Measurements from ENCODE around the gene AUTS2.

The AUTS2 gene

GRCh38 chr7:70434376-70434775 is 836.1 kb downstream of the AUTS2 start:
- Histone ChIP-seq H3K9me3 (ENCODE audit: control insufficient read depth, low read length) (no peaks in the 10 kb centered on the region), H3K27me3 (replicated peaks; ENCODE audit: control insufficient read depth, insufficient read depth, low read length, poor library complexity, severe bottlenecking) (no peaks in the 10 kb centered on the region), H3K4me1 (ENCODE audit: control insufficient read depth, insufficient read depth, low read length, poor library complexity, severe bottlenecking) (no peaks in the 10 kb centered on the region), H3K27ac (ENCODE audit: insufficient read depth, low read length, poor library complexity, severe bottlenecking) (no peak overlapping the region), H3K4me3 (ENCODE audit: insufficient read depth, low read depth, low read length, poor library complexity, severe bottlenecking) (no peak overlapping the region), H3K36me3 (ENCODE audit: control insufficient read depth, insufficient read depth, low read length) (no peaks in the 10 kb centered on the region)
- DNase-seq = no peak

GRCh38 chr7:70434821-70435220 is 836.5 kb downstream of the AUTS2 start:
- no peak for DNase-seq
- Histone ChIP-seq H3K9me3 (ENCODE audit: control insufficient read depth, low read length) (no peaks in the 10 kb centered on the region), H3K27me3 (replicated peaks; ENCODE audit: control insufficient read depth, insufficient read depth, low read length, poor library complexity, severe bottlenecking) (no peaks in the 10 kb centered on the region), H3K27ac (ENCODE audit: insufficient read depth, low read length, poor library complexity, severe bottlenecking) (no peak overlapping the region), H3K4me1 (ENCODE audit: control insufficient read depth, insufficient read depth, low read length, poor library complexity, severe bottlenecking) (no peaks in the 10 kb centered on the region), H3K4me3 (ENCODE audit: insufficient read depth, low read depth, low read length, poor library complexity, severe bottlenecking) (no peak overlapping the region), H3K36me3 (ENCODE audit: control insufficient read depth, insufficient read depth, low read length) (no peaks in the 10 kb centered on the region)

DNA sequence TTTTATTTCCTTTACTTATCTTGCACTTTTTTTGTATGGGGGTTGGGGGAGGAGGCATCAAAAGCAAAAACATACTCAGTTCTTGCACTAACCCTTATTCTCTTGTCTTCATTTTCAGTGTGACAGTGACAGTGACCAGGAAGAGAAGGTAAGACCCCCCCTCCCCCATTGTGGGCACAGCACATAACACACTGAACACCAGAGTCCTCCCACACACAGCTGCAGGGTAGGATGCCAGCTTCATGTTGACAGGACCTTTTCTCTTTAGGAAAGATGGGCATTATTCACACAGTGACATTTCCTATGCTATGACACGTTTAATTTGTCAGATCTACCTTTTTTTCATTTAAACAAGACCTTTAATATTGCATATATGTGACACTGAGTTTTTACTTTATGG is 837.4 kb downstream of the AUTS2 start:
- Histone ChIP-seq H3K36me3 (ENCODE audit: control insufficient read depth, insufficient read depth, low read length) (no peaks in the 10 kb centered on the region), H3K4me3 (ENCODE audit: insufficient read depth, low read depth, low read length, poor library complexity, severe bottlenecking) (no peak overlapping the region), H3K9me3 (ENCODE audit: control insufficient read depth, low read length) (no peaks in the 10 kb centered on the region), H3K27me3 (replicated peaks; ENCODE audit: control insufficient read depth, insufficient read depth, low read length, poor library complexity, severe bottlenecking) (no peaks in the 10 kb centered on the region), H3K4me1 (ENCODE audit: control insufficient read depth, insufficient read depth, low read length, poor library complexity, severe bottlenecking) (no peaks in the 10 kb centered on the region), H3K27ac (ENCODE audit: insufficient read depth, low read length, poor library complexity, severe bottlenecking) (no peak overlapping the region)
- DNase-seq = no peak

- Histone ChIP-seq H3K4me1 (ENCODE audit: control insufficient read depth, insufficient read depth, low read length, poor library complexity, severe bottlenecking) (no peaks in the 10 kb centered on the region), H3K27me3 (replicated peaks; ENCODE audit: control insufficient read depth, insufficient read depth, low read length, poor library complexity, severe bottlenecking) (no peaks in the 10 kb centered on the region), H3K4me3 (ENCODE audit: insufficient read depth, low read depth, low read length, poor library complexity, severe bottlenecking) (no peak overlapping the region), H3K36me3 (ENCODE audit: control insufficient read depth, insufficient read depth, low read length) (no peaks in the 10 kb centered on the region), H3K27ac (ENCODE audit: insufficient read depth, low read length, poor library complexity, severe bottlenecking) (no peak overlapping the region), H3K9me3 (ENCODE audit: control insufficient read depth, low read length) (no peaks in the 10 kb centered on the region)
- DNase-seq = no peak
Observed at GRCh38 chr7:70436790-70437350, 838.6 kb downstream of the AUTS2 start.

DNA sequence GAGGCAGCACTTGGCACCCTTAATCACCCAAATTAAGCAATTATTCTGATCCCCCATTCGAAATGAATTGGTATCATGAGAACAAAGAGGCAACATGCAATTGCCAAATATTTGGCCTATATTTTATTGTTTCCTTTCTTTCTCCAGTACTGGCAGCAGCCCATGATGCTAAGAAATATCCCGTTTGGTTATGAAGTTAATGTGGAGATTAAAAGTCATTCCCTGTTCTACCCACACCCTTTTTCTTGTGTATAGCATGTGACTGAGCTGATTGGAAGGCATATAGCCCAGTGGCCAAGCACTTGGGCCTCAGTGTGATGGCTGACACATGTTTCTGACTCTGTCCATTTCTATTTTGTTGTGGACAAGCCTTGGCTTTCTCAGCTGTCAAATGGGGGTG is 841.4 kb downstream of the AUTS2 start:
- Histone ChIP-seq H3K4me3 (ENCODE audit: insufficient read depth, low read depth, low read length, poor library complexity, severe bottlenecking) (no peak overlapping the region), H3K36me3 (ENCODE audit: control insufficient read depth, insufficient read depth, low read length) (no peaks in the 10 kb centered on the region), H3K9me3 (ENCODE audit: control insufficient read depth, low read length) (no peaks in the 10 kb centered on the region), H3K27ac (ENCODE audit: insufficient read depth, low read length, poor library complexity, severe bottlenecking) (no peak overlapping the region), H3K4me1 (ENCODE audit: control insufficient read depth, insufficient read depth, low read length, poor library complexity, severe bottlenecking) (no peaks in the 10 kb centered on the region), H3K27me3 (replicated peaks; ENCODE audit: control insufficient read depth, insufficient read depth, low read length, poor library complexity, severe bottlenecking) (no peaks in the 10 kb centered on the region)
- no peak for DNase-seq

DNA sequence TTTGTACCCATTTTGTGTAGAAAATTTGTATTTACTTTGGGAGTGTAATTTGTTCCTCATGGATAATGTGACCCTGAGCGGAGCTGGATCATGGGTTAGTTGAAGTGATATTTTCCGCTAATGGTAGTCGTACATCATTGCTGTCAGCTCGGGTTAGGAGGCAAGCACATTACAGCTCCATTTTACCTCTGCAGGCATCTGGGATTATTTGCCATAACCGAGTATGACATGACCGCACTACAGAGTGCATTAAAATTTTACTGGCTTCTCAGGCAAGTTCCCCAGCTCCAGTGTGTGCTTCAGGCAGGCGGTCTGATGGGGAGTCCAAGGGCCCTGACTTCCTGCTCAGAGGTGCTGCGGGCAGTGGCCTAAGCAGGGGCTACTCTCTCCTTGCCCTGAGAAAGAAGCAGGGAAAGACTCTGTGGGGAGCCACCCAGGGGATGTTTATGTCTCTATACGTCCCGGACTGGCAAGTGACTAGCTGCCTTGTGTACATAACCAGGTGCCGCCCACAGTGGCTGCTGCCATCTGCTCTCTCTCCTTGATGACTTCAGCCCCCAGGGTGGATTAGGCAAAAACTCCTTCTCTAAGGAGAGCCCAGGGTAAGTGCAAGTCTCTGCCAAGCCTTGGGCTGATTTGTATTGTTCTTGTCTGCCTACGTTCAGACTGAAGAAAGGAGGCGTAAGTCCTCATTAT is 848.3 kb downstream of the AUTS2 start:
- Histone ChIP-seq H3K4me3 (ENCODE audit: insufficient read depth, low read depth, low read length, poor library complexity, severe bottlenecking) (no peak overlapping the region), H3K27ac (ENCODE audit: insufficient read depth, low read length, poor library complexity, severe bottlenecking) (no peak overlapping the region), H3K27me3 (replicated peaks; ENCODE audit: control insufficient read depth, insufficient read depth, low read length, poor library complexity, severe bottlenecking) (no peaks in the 10 kb centered on the region), H3K9me3 (ENCODE audit: control insufficient read depth, low read length) (no peaks in the 10 kb centered on the region), H3K4me1 (ENCODE audit: control insufficient read depth, insufficient read depth, low read length, poor library complexity, severe bottlenecking) (no peaks in the 10 kb centered on the region), H3K36me3 (ENCODE audit: control insufficient read depth, insufficient read depth, low read length) (no peaks in the 10 kb centered on the region)
- no peak for DNase-seq

DNA sequence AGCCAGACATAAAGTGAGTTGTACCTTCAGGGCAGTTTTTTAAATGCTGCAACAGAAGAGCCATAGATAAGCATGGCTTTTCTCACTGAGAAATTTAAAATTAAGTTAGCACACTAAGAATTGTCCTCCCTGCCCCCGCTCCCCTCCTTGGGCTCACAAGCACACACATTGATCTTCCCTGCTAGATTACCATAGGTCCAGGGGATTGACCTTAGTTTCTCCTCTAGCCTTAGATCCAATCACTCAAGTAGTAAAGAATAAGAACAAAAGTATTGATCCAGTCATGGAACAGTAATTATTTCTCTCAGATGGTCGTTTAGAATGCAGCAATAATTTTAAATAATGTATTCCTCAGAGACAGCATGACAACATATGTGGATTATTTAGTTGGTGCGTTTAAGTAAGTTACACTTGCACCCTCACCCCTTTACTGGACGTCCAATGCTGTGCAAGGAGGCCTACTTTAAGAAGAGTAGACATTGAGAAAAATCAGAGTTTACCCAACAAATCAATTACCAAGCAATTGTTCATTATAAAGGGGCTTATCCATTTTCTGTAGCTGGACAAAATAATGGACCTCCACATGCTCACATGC is 850.1 kb downstream of the AUTS2 start:
- no peaks in the 10 kb centered on the region for H3K4me1 ChIP-seq (ENCODE audit: control insufficient read depth, insufficient read depth, low read length, poor library complexity, severe bottlenecking)
- H3K36me3 ChIP-seq (ENCODE audit: control insufficient read depth, insufficient read depth, low read length) = no peaks in the 10 kb centered on the region
- no peaks in the 10 kb centered on the region for H3K27me3 ChIP-seq (replicated peaks; ENCODE audit: control insufficient read depth, insufficient read depth, low read length, poor library complexity, severe bottlenecking)
- no peaks in the 10 kb centered on the region for H3K9me3 ChIP-seq (ENCODE audit: control insufficient read depth, low read length)
- H3K27ac ChIP-seq (ENCODE audit: insufficient read depth, low read length, poor library complexity, severe bottlenecking) = no peak overlapping the region
- DNase-seq = no peak
- no peak overlapping the region for H3K4me3 ChIP-seq (ENCODE audit: insufficient read depth, low read depth, low read length, poor library complexity, severe bottlenecking)

DNA sequence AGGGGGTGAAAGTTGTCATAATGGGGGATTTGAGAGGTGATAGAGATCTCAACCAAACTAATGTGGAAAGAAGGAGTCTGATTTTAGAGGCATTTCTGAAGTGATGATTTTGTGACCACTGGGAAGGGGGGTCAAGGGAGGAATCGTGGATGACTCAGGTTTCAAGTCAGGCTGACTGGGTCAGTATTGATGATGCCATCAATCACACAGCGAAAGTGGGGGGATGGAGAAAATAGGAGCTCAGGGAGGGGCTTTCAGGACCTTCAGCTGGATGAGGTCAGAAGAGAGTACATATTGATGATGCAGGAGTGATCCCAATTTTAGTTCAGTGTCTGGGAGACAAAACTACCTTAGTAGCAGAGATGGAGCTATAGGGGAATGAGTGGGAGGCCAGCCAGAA is 852.5 kb downstream of the AUTS2 start:
- Histone ChIP-seq H3K9me3 (ENCODE audit: control insufficient read depth, low read length) (no peaks in the 10 kb centered on the region), H3K4me1 (ENCODE audit: control insufficient read depth, insufficient read depth, low read length, poor library complexity, severe bottlenecking) (no peaks in the 10 kb centered on the region), H3K4me3 (ENCODE audit: insufficient read depth, low read depth, low read length, poor library complexity, severe bottlenecking) (no peak overlapping the region), H3K36me3 (ENCODE audit: control insufficient read depth, insufficient read depth, low read length) (no peaks in the 10 kb centered on the region), H3K27ac (ENCODE audit: insufficient read depth, low read length, poor library complexity, severe bottlenecking) (no peak overlapping the region), H3K27me3 (replicated peaks; ENCODE audit: control insufficient read depth, insufficient read depth, low read length, poor library complexity, severe bottlenecking) (no peaks in the 10 kb centered on the region)
- no peak for DNase-seq

GRCh38 chr7:70455925-70456324 is 857.6 kb downstream of the AUTS2 start:
- Histone ChIP-seq H3K36me3 (ENCODE audit: control insufficient read depth, insufficient read depth, low read length) (no peaks in the 10 kb centered on the region), H3K9me3 (ENCODE audit: control insufficient read depth, low read length) (no peaks in the 10 kb centered on the region), H3K4me1 (ENCODE audit: control insufficient read depth, insufficient read depth, low read length, poor library complexity, severe bottlenecking) (peaks cover 15% of the 10 kb centered on the region), H3K27me3 (replicated peaks; ENCODE audit: control insufficient read depth, insufficient read depth, low read length, poor library complexity, severe bottlenecking) (no peaks in the 10 kb centered on the region), H3K27ac (ENCODE audit: insufficient read depth, low read length, poor library complexity, severe bottlenecking) (no peak overlapping the region), H3K4me3 (ENCODE audit: insufficient read depth, low read depth, low read length, poor library complexity, severe bottlenecking) (no peak overlapping the region)
- DNase-seq = no peak

DNA sequence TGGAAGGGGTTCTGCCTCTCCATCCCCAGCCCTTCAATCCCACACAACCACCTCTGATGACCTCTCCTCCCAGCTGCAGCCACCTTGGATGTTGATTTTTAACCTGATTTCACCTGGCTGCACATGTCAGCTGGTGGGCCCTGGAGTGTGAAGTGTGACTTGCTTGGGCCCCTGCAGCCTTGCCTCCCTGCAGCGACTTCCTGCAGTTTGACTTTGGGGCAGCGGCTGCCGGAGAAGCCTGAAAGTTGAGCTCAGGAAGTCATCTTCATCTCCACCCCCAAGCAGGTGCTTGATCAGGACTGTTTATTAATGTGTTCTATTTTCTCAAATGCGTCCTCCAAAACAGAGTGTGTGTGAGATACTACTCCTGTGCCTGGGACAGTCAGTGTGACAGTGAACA is 858.4 kb downstream of the AUTS2 start:
- Histone ChIP-seq H3K4me3 (ENCODE audit: insufficient read depth, low read depth, low read length, poor library complexity, severe bottlenecking) (no peak overlapping the region), H3K27me3 (replicated peaks; ENCODE audit: control insufficient read depth, insufficient read depth, low read length, poor library complexity, severe bottlenecking) (no peaks in the 10 kb centered on the region), H3K36me3 (ENCODE audit: control insufficient read depth, insufficient read depth, low read length) (no peaks in the 10 kb centered on the region), H3K27ac (ENCODE audit: insufficient read depth, low read length, poor library complexity, severe bottlenecking) (no peak overlapping the region), H3K9me3 (ENCODE audit: control insufficient read depth, low read length) (no peaks in the 10 kb centered on the region), H3K4me1 (ENCODE audit: control insufficient read depth, insufficient read depth, low read length, poor library complexity, severe bottlenecking) (peaks cover 15% of the 10 kb centered on the region)
- DNase-seq = no peak
